GM19438 (cell line): ENCODE data around the gene ARHGAP45.

Source experiments
- ATAC-seq: cut with Tn5 transposase; IDR thresholded peaks from one replicate; pipeline ENCODE4 v1.9.1; 2021; ENCODE audit warnings: low read depth; ENCODE audit not compliant: unreplicated experiment

The ARHGAP45 gene

GRCh38 chr19:1054102-1055027, 12.6 kb upstream of the ARHGAP45 start:
- no peak for ATAC-seq

- ATAC-seq = no peak
Measured at GRCh38 chr19:1055028-1055425, 11.9 kb upstream of the ARHGAP45 start.

GRCh38 chr19:1055886-1056620, 10.9 kb upstream of the ARHGAP45 start:
- no peak for ATAC-seq

- no peak for ATAC-seq
Measured at GRCh38 chr19:1057176-1057855, 9.7 kb upstream of the ARHGAP45 start.

GRCh38 chr19:1058112-1058511, 8.9 kb upstream of the ARHGAP45 start:
- ATAC-seq = no peak

GRCh38 chr19:1060689-1061088, 6.3 kb upstream of the ARHGAP45 start:
- no peak for ATAC-seq

GRCh38 chr19:1061987-1062386, 5.0 kb upstream of the ARHGAP45 start:
- ATAC-seq = no peak

- no peak for ATAC-seq
Measured at GRCh38 chr19:1062387-1063029, 4.5 kb upstream of the ARHGAP45 start.

GRCh38 chr19:1063030-1063908, 3.7 kb upstream of the ARHGAP45 start:
- no peak for ATAC-seq

- ATAC-seq = no peak
Measured at GRCh38 chr19:1063909-1064660, 2.9 kb upstream of the ARHGAP45 start.

GRCh38 chr19:1064661-1065605, 2.0 kb upstream of the ARHGAP45 start:
- no peak for ATAC-seq

- no peak for ATAC-seq
Measured at GRCh38 chr19:1065606-1066109, 1.3 kb upstream of the ARHGAP45 start.

- no peak for ATAC-seq
Measured at GRCh38 chr19:1066251-1066747, 668 bp upstream of the ARHGAP45 start.

GRCh38 chr19:1067341-1067957, 482 bp downstream of the ARHGAP45 start:
- no peak for ATAC-seq

GRCh38 chr19:1068009-1069001, 1.3 kb downstream of the ARHGAP45 start:
- no peak for ATAC-seq
